Measurements from ENCODE around the gene FBXO34.
"Not testable (repeated sequence)": the region's sequence is repeated elsewhere in the genome, so short reads cannot be mapped to it uniquely, and the experiment has no call there.

Gene FBXO34

DNA sequence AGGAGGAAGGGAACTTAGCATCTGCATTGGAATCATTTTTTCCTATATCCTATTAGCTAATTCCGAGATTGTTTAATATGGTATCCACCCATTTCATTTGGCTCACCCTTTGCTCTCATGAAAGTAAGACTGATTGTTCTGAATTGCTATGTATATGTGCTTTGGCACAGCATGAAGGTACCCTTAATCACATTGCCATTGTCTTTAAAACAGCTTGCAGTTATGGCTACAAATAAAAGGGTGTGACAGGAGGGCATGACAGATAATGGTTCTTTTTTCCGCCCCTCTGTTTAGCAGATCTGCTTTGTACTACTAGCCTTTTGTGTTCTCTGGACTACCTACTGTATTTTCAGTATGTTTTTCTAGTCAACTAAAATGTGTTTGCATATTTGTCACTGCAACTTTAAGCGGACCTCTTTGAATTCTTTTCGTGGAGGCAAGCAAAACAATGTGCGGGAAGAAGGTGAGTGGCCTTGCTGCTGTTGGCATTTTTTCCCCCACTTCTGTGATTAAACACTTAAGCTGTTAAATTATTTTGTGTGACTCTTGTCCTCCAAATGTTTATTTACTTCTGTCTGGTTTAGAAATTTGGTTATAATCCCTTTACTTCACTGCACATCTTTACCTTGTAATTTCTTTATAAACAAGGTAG, 35.8 kb downstream of the FBXO34 start:
- no peak for DNase-seq (ENCODE audit: insufficient read length, low spot score)
- peak; percentile 82 for FAIRE-seq

DNA sequence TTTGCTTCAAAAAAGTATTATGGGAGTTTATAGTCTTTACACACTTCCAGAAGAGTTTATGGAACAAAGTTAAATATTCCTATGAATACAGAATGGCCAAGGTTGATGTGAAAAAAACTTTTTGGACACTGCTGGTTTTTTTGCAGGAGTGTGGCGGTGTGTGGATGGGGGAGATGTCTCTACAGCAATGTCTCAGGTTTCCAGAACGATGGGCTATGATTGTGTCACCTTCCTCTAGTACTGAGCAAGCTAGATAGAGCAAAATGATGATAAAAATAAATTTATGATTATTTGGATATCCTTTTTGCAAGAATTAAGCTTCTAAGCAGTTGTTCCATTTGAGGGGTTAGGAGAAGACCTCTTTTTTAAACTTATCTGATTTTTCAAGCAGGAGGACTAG, 37.9 kb downstream of the FBXO34 start:
- FAIRE-seq = no peak
- DNase-seq (ENCODE audit: insufficient read length, low spot score) = no peak

DNA sequence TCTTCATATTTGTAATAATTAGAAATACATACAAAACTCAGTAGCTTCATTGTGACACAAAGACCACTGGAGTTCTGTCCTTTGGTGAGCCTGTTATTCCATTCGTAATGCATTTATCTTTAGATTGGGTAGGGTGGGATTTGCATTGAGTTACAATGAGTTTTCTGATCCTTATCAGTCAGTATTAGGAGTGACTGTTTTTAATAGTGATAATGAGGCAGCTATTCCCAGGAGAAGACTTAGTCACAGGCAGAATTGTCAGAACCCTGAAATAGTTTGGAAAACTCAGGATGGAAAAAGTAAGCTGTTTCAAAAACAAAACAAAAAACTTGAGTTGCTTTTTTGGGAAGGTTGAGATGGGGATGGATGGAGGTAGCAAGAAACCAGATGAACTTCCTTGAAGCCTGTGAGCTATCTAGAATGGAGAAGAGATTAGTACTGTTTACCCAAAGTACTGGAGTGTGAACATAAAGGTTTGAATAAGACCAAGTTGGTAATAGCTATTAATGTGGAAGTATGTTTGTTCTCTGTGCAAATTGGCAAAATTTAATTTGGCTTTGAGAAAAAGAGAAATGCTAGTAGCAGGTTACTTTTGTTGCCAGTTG, 38.6 kb downstream of the FBXO34 start:
- FAIRE-seq (peak; percentile 60), DNase-seq (ENCODE audit: insufficient read length, low spot score) (no peak)

DNA sequence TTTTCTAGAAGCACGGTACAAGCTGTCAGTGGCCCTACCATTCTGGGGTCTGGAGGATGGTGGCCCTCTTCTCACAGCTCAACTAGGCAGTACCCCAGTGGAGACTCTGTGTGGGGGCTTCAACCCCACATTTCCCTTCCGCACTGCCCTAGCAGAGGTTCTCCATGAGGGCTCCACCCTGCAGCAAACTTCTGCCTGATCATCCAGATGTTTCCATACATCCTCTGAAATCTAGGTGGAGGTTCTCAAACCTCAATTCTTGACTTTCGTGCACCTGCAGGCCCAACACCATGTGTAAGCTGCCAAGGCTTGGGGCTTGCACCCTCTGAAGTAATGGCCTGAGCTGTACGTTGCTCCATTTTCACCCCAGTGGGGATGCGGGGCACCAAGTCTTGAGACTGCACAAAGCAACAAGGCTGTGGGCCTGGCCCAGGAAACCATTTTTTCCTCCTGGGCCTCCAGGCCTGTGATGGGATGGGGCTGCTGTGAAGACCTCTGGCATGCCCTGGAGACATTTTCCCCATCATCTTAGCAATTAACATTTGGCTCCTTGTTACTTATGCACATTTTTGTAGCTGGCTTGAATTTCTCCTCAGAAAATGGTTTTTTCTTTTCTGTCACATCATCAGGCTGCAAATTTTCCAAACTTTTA, 41.3 kb downstream of the FBXO34 start:
- FAIRE-seq = peak; percentile 9

GRCh38 chr14:55313480-55313879, 42.3 kb downstream of the FBXO34 start:
- DNase-seq (ENCODE audit: insufficient read length, low spot score) (no peak), FAIRE-seq (peak; percentile 85)

More for the DNA sequence above, 41.3 kb downstream of the FBXO34 start:
- not testable (repeated sequence) for DNase-seq (ENCODE audit: insufficient read length, low spot score)

GRCh38 chr14:55314449-55314848, 43.2 kb downstream of the FBXO34 start:
- no peak for DNase-seq (ENCODE audit: insufficient read length, low spot score)
- no peak for FAIRE-seq

DNA sequence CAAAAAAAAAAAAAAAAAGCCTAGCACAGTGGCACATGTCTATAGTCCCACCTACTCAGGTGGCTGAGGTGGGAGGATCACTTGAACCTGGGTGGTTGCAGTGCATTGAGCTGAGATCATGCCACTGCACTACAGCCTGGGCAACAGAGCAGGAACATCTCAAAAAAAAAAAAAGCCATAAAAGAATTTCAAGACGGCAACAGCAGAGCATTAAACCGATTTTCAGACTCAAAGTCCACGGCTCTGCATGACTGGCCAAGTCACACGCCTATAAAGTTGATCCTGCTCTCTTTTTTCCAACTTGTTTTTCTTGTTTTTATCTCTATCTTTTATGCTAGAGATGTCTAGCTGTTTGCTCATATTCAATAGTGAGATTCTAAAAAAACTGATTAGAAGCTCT, 45.3 kb downstream of the FBXO34 start:
- no peak for FAIRE-seq

GRCh38 chr14:55317542-55318306, 46.5 kb downstream of the FBXO34 start:
- DNase-seq (ENCODE audit: insufficient read length, low spot score) = no peak
- FAIRE-seq = peak; percentile 49

More for the DNA sequence above, 45.3 kb downstream of the FBXO34 start:
- DNase-seq (ENCODE audit: insufficient read length, low spot score) = no peak

DNA sequence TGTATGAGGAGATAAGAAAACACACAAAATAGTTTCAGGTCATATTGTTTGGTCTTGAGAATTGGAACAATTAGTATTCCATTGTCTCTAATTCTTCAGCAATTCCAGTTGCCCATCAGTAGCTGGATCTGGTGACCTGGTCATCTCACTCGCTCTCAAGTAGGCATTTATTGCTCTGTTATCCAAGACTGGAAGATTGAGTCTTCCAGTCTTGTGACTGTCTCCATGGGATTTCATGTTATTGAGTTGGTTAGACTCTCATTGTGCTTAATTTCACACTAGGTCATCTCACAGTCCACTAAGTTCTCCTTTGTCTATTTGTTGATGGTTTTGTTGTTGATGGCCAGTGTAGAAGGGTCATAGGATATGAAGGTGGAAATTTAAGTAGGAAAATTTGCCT, 47.5 kb downstream of the FBXO34 start:
- DNase-seq (ENCODE audit: insufficient read length, low spot score) = no peak
- peak; percentile 13 for FAIRE-seq

- peak; percentile 72 for FAIRE-seq
These were observed 52.7 kb downstream of the FBXO34 start for GRCh38 chr14:55323910-55324309.

DNA sequence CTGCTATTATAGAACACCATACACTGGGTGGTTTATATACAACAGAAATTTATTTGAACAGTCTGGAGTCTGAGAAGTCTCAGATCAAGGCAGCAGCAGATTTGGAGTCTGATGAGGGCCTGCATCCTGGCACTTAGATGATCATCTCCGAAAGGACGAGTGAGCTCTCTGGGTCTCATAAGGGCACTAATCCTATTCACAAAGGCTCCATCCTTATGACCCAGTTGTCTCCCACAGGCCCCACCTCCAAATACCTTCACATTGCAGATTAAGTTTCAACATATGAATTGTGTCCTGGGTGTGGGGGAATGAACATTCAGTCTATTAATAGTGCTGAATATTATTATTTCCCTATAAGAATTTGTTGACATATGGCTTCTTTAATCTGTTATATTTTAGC, 53.6 kb downstream of the FBXO34 start:
- no peak for DNase-seq (ENCODE audit: insufficient read length, low spot score)
- FAIRE-seq = no peak

More at GRCh38 chr14:55323910-55324309, 52.7 kb downstream of the FBXO34 start:
- DNase-seq (ENCODE audit: insufficient read length, low spot score) = no peak

- no peak for DNase-seq (ENCODE audit: insufficient read length, low spot score)
- peak; percentile 26 for FAIRE-seq
These were observed 56.0 kb downstream of the FBXO34 start for GRCh38 chr14:55327179-55327578.

DNA sequence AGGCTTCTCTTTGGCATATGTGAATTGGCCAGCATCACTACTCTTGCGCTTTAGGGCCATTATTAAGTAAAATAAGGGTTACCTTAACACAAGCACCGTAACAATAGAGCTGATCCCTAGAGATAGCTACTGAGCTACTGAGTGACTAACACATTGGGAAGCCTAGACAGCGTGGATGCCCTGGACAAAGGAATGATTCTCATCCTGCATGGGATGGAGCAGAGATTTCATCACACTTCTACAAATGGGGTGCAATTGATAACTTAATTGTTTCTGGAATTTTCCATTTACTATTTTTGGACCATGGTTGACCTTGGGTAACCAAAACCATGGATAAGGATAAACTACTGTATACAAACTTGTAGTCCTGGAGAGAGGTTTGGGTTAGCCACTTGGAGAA, 57.1 kb downstream of the FBXO34 start:
- FAIRE-seq (peak; percentile 54), DNase-seq (ENCODE audit: insufficient read length, low spot score) (no peak)

DNA sequence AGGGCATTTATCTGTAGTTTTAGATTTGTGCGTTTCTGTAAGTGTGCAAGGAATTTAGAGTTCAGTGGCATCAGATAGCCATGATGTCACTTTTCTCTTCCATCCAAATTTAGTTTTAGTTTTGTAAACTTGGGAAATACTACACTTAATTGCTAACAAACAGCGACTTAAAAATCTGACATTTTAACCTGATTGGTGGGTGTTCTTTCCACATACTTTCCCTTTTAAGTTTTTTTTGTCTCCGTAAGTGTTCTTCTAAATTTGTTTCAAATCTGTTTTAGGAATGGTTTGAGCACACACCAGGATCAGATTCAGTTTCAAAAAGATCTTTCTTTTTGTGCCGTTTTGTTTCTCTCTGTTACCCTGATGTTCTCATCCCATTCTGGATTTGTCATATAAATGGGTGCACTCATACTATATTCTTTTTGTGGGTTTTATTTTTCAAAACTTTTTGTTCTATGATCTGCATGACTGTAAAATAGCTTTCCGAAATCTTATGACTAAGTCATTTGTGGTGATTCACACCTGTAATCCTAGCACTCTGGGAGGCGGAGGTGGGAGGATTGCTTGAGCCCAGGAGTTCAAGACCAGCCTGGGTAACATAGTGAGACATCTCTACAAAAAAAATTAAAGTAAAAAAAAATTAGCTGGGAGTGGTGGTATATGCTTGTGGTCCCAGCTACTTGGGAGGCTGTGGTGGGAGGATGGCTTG, 58.9 kb downstream of the FBXO34 start:
- FAIRE-seq (peak; percentile 20), DNase-seq (ENCODE audit: insufficient read length, low spot score) (no peak)

DNA sequence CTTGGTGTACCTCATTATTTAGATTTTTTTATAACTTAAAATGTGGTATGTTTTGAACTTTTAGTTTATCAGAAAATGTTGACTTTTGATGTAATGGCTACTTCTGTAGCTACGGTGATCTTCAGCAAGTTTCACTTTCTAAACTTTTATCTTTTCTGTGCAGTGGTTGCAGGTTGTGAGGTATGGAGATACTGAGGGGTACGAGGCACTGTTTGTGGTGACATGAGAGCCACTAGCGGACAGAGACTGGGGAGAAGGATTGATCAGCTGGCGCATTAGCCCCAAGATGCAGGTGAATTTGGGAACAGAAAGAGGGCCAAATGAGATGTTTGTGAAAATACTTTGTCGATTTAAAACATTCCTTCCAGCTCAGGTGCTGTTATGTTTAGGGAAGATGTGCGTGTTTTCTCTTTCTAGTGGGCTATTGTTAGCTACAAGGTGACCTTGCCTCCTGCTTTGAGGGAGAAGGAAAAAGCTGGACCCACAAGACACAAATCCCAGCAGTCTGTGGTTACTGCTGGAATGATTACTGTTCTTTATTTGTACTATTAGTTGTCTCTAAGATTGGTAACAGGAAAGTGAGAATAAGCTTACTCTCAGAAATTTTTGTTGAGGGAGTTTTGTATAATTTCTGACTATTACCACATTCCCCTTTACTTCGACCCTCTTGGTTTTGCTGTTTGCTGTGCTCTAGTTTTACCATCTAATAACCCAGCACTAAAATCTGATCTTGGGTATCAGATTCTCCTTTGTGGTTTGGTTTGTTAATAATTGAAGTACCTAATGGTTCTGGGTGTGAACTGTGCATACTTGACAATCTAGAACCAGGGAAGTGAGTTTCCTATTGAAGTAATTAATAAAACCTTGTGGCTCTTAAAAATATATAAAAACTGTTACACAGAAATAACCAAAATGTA, 61.7 kb downstream of the FBXO34 start:
- FAIRE-seq (peak; percentile 76), DNase-seq (ENCODE audit: insufficient read length, low spot score) (no peak)

DNA sequence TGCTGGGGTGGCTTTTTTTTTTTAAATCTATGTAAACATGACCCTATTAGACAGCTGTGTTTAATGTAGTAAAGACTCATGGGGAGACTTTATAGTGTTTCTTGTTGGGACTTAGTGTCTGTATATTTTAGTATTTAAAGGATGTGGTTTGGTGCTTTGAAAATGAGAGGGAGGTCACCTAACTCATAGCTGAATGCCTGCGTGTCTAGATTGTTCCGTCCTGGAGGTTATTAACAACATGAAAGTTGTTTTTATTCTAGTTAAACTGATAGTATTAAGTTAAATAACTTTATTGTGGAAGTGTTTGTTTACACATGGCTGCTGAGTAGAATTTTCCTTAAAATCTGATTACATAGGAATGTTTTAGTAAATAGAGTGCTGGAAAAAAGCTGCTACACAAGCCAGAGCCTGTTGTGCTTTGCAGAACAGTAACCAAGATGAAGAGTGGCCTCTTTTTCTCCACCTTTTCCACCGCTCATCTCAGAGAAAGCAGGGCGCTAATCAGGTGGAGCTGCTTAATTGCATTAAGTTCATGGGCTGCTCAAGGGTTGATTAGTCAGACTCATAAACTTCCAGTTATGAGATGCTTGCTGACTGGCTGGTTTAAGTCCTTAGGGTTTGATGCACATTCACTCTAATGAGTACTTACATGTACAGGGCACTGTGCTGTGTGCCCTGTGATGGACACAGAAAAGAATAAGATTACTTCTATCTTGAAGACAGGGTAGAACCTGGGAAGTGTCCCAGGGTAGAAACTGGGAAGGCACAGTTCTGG, 62.7 kb downstream of the FBXO34 start:
- FAIRE-seq (peak; percentile 85), DNase-seq (ENCODE audit: insufficient read length, low spot score) (no peak)

DNA sequence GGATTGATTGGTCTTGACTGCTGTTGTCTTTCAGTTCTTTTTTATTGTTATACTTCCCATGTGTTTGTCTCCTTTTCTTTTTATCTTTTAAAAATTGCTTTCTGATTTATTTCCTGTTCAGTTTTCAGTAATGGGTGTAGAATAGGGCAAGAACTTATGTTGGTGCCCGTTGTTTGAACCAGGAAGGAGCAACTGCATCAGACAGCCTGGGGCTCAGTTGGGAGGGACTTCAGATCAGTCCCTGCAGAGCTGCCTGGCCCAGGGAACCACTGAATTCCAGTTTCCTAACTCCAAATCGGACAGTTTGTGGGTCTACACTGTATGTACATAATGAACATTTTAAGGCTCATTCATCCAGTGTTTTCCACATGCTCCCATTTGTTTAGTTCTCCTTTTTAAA, 64.9 kb downstream of the FBXO34 start:
- DNase-seq (ENCODE audit: insufficient read length, low spot score) = no peak
- no peak for FAIRE-seq

DNA sequence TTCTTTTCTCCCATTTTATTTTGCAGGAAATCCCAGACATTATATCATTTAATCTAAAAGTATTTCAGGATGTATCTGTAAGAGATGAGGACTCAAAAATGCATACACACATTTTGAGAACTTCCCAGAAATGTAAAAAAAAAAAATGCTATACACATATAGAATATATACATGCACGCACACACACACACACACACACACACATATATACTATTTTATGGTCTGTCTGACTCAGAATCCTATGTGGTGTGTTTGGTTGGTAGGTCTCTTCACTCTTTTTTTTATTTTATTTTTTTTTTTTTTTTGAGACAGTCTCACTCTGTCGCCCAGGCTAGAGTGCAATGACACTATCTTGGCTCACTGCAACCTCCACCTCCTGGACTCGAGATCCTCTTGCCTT, 65.5 kb downstream of the FBXO34 start:
- FAIRE-seq (no peak), DNase-seq (ENCODE audit: insufficient read length, low spot score) (no peak)

DNA sequence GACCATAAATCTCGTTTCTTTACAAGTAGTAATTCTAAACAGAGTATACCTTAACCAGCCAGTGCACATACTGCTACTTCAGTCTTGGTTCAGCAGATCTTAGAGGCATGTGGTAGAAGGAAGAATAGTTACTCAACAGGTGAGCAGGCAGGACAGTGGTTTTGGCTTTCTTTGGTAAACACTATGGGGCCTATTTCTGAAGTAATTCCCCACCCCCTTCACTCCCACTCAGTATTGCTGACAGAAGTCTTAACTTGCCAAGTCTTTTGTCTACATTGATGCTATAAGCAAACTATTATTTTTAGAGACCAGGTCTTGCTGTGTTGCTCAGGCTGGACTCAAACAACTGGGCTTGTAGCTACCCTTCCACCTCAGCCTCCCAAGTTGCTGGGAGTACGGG, 68.5 kb downstream of the FBXO34 start:
- DNase-seq (ENCODE audit: insufficient read length, low spot score) = no peak
- FAIRE-seq = peak; percentile 65
